Stomach (tissue), 9 donors: ENCODE measurements around the gene LEPR. TPM values are rescaled to one million over a fixed set of nuclear protein-coding genes. Genes with fewer than 3 reads are reported as not detected.

Source experiments
- DNase-seq, 2 donors: peaks; one replicate each; pipeline versions ENCODE4 v3.0.0 to v3.0.0-alpha.2; 2013 to 2019
- H3K27ac ChIP-seq, 5 donors: fragments of 200-600 bp in 4 of 5; sonication (generic) in 4 of 5; one replicate each; pipeline ENCODE4 v1.5.1; 2013 to 2019; ENCODE audit warnings: mild to moderate bottlenecking in 1 of 5, moderate library complexity in 1 of 5
- H3K27me3 ChIP-seq, 3 donors: fragments of 200-600 bp; sonication (generic); one replicate each; pipeline ENCODE4 v1.5.1; 2017 to 2019; ENCODE audit warnings: mixed run types in 1 of 3
- H3K36me3 ChIP-seq, 4 donors: fragments of 200-600 bp; sonication (generic); 1 replicate in 3 of 4; 2 replicates in 1 of 4; pipeline ENCODE4 v1.5.1; 2016 to 2019
- H3K4me1 ChIP-seq, 4 donors: fragments of 200-600 bp; sonication (generic); one replicate each; pipeline ENCODE4 v1.5.1; 2016 to 2019
- H3K4me3 ChIP-seq, 4 donors: fragments of 200-600 bp; sonication (generic) in 3 of 4; one replicate each; pipeline ENCODE4 v1.5.1; 2016 to 2019; ENCODE audit warnings: mild to moderate bottlenecking in 1 of 4
- H3K9me3 ChIP-seq, 4 donors: fragments of 200-600 bp; sonication (generic); one replicate each; pipeline ENCODE4 v1.5.1; 2016 to 2019
- CTCF ChIP-seq, 7 experiments: fragments of 450-650 bp in 4 of 7; fragments of 200-600 bp in 3 of 7; sonication (generic) in 3 of 7; IDR thresholded peaks; one replicate each; pipeline ENCODE4 v1.5.1; 2016 to 2019; ENCODE audit warnings: antibody characterized with exemption in 7 of 7, control low read depth in 2 of 7, mild to moderate bottlenecking in 1 of 7
- EP300 ChIP-seq: sonication (generic); formaldehyde crosslinking; IDR thresholded peaks from one replicate; pipeline ENCODE4 v1.6.1; 2017; ENCODE audit warnings: antibody characterized with exemption
- POLR2A ChIP-seq, 4 donors: fragments of 450-650 bp; IDR thresholded peaks; one replicate each; pipeline ENCODE4 v1.6.1; 2016; ENCODE audit warnings: antibody characterized with exemption in 4 of 4, control low read depth in 2 of 4, mild to moderate bottlenecking in 1 of 4, moderate library complexity in 1 of 4
- POLR2AphosphoS5 ChIP-seq, 3 donors: sonication (generic); formaldehyde crosslinking; IDR thresholded peaks; one replicate each; pipeline ENCODE4 v1.6.1; 2016; ENCODE audit warnings: antibody characterized with exemption in 3 of 3
- WGBS, 5 donors: extraction: QIAGEN DNeasy Blood & Tissue Kit in 3 of 5; methylation state at CpG; one replicate each; pipeline versions ENCODE4 v1.1.5 to v1.1.7; 2013 to 2018; 5-methylcytosine and 5-hydroxymethylcytosine counted together
- intact Hi-C: fragments of 100-400 bp; cut with DNase I; formaldehyde crosslinking; loops from one replicate; pipeline ENCODE4 v1.15.1; 2023; ENCODE audit warnings: low total_unique reads
- polyA plus RNA-seq, 3 donors: library from polyadenylated mRNA; stranded (reverse); fragments of 200-250 nt; gene quantifications; one replicate each; pipeline ENCODE4 v1.2.3, GENCODE V29; 2013
- total RNA-seq, 5 donors: library from RNA; depleted of rRNA; stranded (reverse); fragments of >200 nt; gene quantifications; one replicate each; pipeline versions ENCODE4 v1.1.0 to v1.2.3, GENCODE V29; 2014 to 2016
- donor health status: healthy with polysubstance abuse.
- donor health status: Bipolar disorder and iron deficiency.
- donor health status: healthy.

The LEPR gene
- total and polyA plus RNA-seq, 8 donors, result 0.58 to 33.0 (median 14.1) TPM

GRCh38 chr1:65393928-65394327, 26.5 kb upstream of the LEPR start:
- intact Hi-C loops, result no loop called here
- Histone ChIP-seq H3K4me3 (no peak overlapping the region), H3K9me3 (no peaks in the 10 kb centered on the region), H3K27me3 (no peaks in the 10 kb centered on the region), H3K36me3 (peaks cover 0 to 29% (median 12%) of the 10 kb centered on the region in 4 donors), H3K4me1 (no peaks in the 10 kb centered on the region), H3K27ac (no peak overlapping the region)
- TF ChIP-seq POLR2AphosphoS5 (IDR thresholded peaks at IDR 0.05) (no peak), POLR2A (IDR thresholded peaks at IDR 0.05) (no peak), CTCF (IDR thresholded peaks at IDR 0.05) (no peak), EP300 (no peak)
- WGBS, 5 donors, result 59 to 90% (median 77%) methylated on average over 1 of the region's 1 CpG
- peak in 1 of 2 donors; percentile 16 for DNase-seq

- no peaks in the 10 kb centered on the region for H3K9me3 ChIP-seq
- no peak for DNase-seq
- peaks cover 0 to 18% (median 3%) of the 10 kb centered on the region in 4 donors for H3K36me3 ChIP-seq
- H3K4me3 ChIP-seq, result no peak overlapping the region
- H3K27me3 ChIP-seq, result no peaks in the 10 kb centered on the region
- H3K4me1 ChIP-seq, result no peaks in the 10 kb centered on the region
- no peak for TF ChIP-seq POLR2AphosphoS5 (IDR thresholded peaks at IDR 0.05)
- no peak for TF ChIP-seq EP300
- TF ChIP-seq CTCF (IDR thresholded peaks at IDR 0.05), result no peak
- TF ChIP-seq POLR2A (IDR thresholded peaks at IDR 0.05), result no peak
- H3K27ac ChIP-seq, result no peak overlapping the region
- 82 to 96% (median 89%) methylated on average over 3 of the region's 3 CpGs for WGBS, 5 donors
- intact Hi-C loops, result no loop called here
Measured at GRCh38 chr1:65395887-65396612, 24.4 kb upstream of the LEPR start.

DNA sequence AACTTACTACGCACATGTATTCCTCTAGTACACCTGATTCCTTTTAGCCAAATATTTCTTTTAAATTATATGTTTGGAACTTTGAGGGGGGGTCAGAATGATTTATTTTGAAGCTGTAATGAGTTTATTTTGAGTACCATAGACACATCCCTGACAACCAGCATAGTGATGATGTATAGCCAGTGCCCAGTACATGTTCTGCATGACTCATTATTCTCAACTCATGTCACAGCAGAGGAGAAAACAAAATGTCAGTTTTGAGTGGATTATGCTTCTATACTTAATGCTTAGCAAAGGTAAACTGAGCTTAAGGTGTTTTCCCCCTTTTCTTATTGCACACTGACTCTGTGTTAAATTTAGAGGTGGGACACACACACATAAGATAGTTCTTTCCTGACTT, 22.4 kb upstream of the LEPR start:
- Histone ChIP-seq H3K27me3 (no peaks in the 10 kb centered on the region), H3K4me3 (no peak overlapping the region), H3K4me1 (no peaks in the 10 kb centered on the region), H3K27ac (no peak overlapping the region), H3K9me3 (no peaks in the 10 kb centered on the region), H3K36me3 (peaks cover 0 to 11% (median 3%) of the 10 kb centered on the region in 4 donors)
- WGBS, 5 donors, result 95 to 100% (median 100%) methylated on average over 1 of the region's 1 CpG
- no peak for DNase-seq
- intact Hi-C loops, result no loop called here
- TF ChIP-seq EP300, result no peak
- no peak for TF ChIP-seq POLR2AphosphoS5 (IDR thresholded peaks at IDR 0.05)
- TF ChIP-seq CTCF (IDR thresholded peaks at IDR 0.05), result no peak
- no peak for TF ChIP-seq POLR2A (IDR thresholded peaks at IDR 0.05)

DNA sequence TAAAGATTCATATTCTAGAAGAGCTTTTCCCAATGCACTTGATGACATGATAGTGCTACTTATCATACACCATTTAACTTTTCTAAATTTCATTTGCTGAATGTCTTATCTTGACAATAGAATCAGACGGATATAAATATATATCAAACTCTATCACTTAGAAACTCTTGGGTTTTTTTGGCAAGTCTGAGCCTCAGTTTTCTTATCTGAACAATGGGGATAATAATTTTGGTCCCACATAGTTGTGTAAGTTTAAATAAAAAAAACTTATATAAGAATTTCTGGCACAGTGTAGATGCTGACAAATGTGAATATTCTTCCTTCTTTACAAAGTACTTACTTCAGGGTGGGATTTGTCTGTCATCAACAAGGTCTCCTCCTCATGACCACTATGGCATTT, 21.5 kb upstream of the LEPR start:
- no peak for TF ChIP-seq POLR2A (IDR thresholded peaks at IDR 0.05)
- TF ChIP-seq CTCF (IDR thresholded peaks at IDR 0.05), result no peak
- Histone ChIP-seq H3K9me3 (no peaks in the 10 kb centered on the region), H3K4me3 (no peak overlapping the region), H3K36me3 (peaks cover 0 to 6% (median 3%) of the 10 kb centered on the region in 4 donors), H3K4me1 (no peaks in the 10 kb centered on the region), H3K27me3 (no peaks in the 10 kb centered on the region), H3K27ac (no peak overlapping the region)
- WGBS, 5 donors, result 85 to 97% (median 90%) methylated on average over 1 of the region's 1 CpG
- DNase-seq, result no peak
- intact Hi-C loops, result no loop called here
